Right lobe of liver (tissue), 6 donors: ENCODE data around the gene NR1I3. TPM values are rescaled to one million over a fixed set of nuclear protein-coding genes. Genes with fewer than 3 reads are reported as not detected.

Experiments used
- ATAC-seq, 4 donors: fragments of 200-7000 bp; cut with Tn5 transposase; one replicate each; pipeline ENCODE4 v1.9.1; 2020; ENCODE audit warnings: mild to moderate bottlenecking in 4 of 4, moderate library complexity in 4 of 4
- DNase-seq, 3 donors: peaks; one replicate each; pipeline ENCODE4 v3.0.0-alpha.2; 2020
- H3K27ac ChIP-seq, 3 donors: fragments of 200-600 bp; one replicate each; pipeline ENCODE4 v1.8.0; 2022
- H3K27me3 ChIP-seq, 2 donors: fragments of 200-600 bp; one replicate each; pipeline ENCODE4 v1.8.0; 2022
- H3K36me3 ChIP-seq, 4 donors: fragments of 200-600 bp; sonication (generic) in 1 of 4; one replicate each; pipeline versions ENCODE4 v1.5.1 to v1.8.0; 2017 to 2022; ENCODE audit warnings: control low read depth in 1 of 4
- H3K4me1 ChIP-seq, 4 donors: fragments of 200-600 bp; sonication (generic) in 1 of 4; one replicate each; pipeline versions ENCODE4 v1.5.1 to v1.8.0; 2017 to 2022; ENCODE audit warnings: control low read depth in 1 of 4
- H3K4me3 ChIP-seq, 3 donors: fragments of 200-600 bp; one replicate each; pipeline ENCODE4 v1.8.0; 2022
- H3K9me3 ChIP-seq, 4 donors: fragments of 200-600 bp; sonication (generic) in 1 of 4; one replicate each; pipeline versions ENCODE4 v1.5.1 to v1.8.0; 2017 to 2022; ENCODE audit warnings: control low read depth in 1 of 4
- CTCF ChIP-seq, 4 donors: fragments of 200-600 bp in 3 of 4; fragments of 450-650 bp in 1 of 4; IDR thresholded peaks; one replicate each; pipeline versions ENCODE4 v1.5.1 to v1.8.0; 2016 to 2022; ENCODE audit warnings: antibody characterized with exemption in 4 of 4, mild to moderate bottlenecking in 2 of 4
- POLR2A ChIP-seq: fragments of 450-650 bp; IDR thresholded peaks from one replicate; pipeline ENCODE4 v1.6.1; 2017; ENCODE audit warnings: antibody characterized with exemption, mild to moderate bottlenecking
- WGBS: methylation state at CpG from one replicate; pipeline ENCODE4 v1.1.6; 2018; ENCODE audit warnings: low coverage, low lambda C conversion rate; ENCODE audit not compliant: insufficient coverage; ENCODE audit errors: missing lambda C conversion rate; 5-methylcytosine and 5-hydroxymethylcytosine counted together
- intact Hi-C, 2 donors: fragments of 100-400 bp; cut with DNase I; formaldehyde crosslinking; loops; one replicate each; pipeline versions ENCODE4 v1.11.2 to v1.14.1; 2022
- total RNA-seq, 6 experiments: library from RNA; depleted of rRNA in 2 of 6; stranded (reverse); fragments of >200 nt in 2 of 6; fragmentation: NEBNext Ultra II Directional in 3 of 6; extraction: Animal tissue kit (Norgen Biotek cat#: 25700) in 3 of 6; gene quantifications; one replicate each; pipeline versions ENCODE4 v1.1.0 to v1.2.4, GENCODE V29; 2016 to 2023
- donor health status: DM: no; HTN: yes; CAD: no.
- donor health status: DM: no; HTN: no; CAD: no.
- donor health status: DM: no; HTN: no; CAD: no.
- donor health status: DM: no; HTN: yes; CAD: no.
- donor health status: DM: no; HTN: yes; CAD: no.

The NR1I3 gene
- total RNA-seq, 6 experiments from 2014 or later: 24.1 to 169 (median 85.7) TPM

- H3K4me1 ChIP-seq: peaks cover 0 to 53% (median 8%) of the 10 kb centered on the region in 4 donors
- WGBS: 24% methylated on average over 3 of the region's 8 CpGs
Observed at GRCh38 chr1:161218301-161219077, 19.5 kb downstream of the NR1I3 start.

GRCh38 chr1:161217831-161218230, 20.2 kb downstream of the NR1I3 start:
- Histone ChIP-seq H3K4me3 (peak overlapping the region in 1 of 3 donors; percentile 31), H3K27me3 (no peaks in the 10 kb centered on the region), H3K36me3 (peaks cover 0 to 19% (median 11%) of the 10 kb centered on the region in 4 donors), H3K27ac (peak overlapping the region; percentile 66 to 93 (median 90)), H3K4me1 (peaks cover 0 to 51% (median 8%) of the 10 kb centered on the region in 4 donors), H3K9me3 (no peaks in the 10 kb centered on the region)
- 50% methylated on average over 3 of the region's 6 CpGs for WGBS
- no peak for ATAC-seq
- intact Hi-C loops: no loop called here
- DNase-seq: no peak
- no peak for TF ChIP-seq CTCF (IDR thresholded peaks at IDR 0.05)
- no peak for TF ChIP-seq POLR2A

More at GRCh38 chr1:161218301-161219077, 19.5 kb downstream of the NR1I3 start:
- DNase-seq (no peak), ATAC-seq (peak in 2 of 4 donors; percentile 0 to 11)
- Histone ChIP-seq H3K9me3 (no peaks in the 10 kb centered on the region), H3K36me3 (peaks cover 0 to 13% (median 4%) of the 10 kb centered on the region in 4 donors), H3K4me3 (no peak overlapping the region), H3K27ac (peak overlapping the region; percentile 6 to 93 (median 90)), H3K27me3 (no peaks in the 10 kb centered on the region)
- TF ChIP-seq POLR2A: peak; percentile 11
- no peak for TF ChIP-seq CTCF (IDR thresholded peaks at IDR 0.05)
- intact Hi-C loops: no loop called here

GRCh38 chr1:161216945-161217712, 20.9 kb downstream of the NR1I3 start:
- peaks cover 0 to 51% (median 8%) of the 10 kb centered on the region in 4 donors for H3K4me1 ChIP-seq
- TF ChIP-seq POLR2A (peak; percentile 76), CTCF (IDR thresholded peaks at IDR 0.05) (no peak)
- peaks cover 0 to 26% (median 13%) of the 10 kb centered on the region in 4 donors for H3K36me3 ChIP-seq
- DNase-seq: no peak
- no peaks in the 10 kb centered on the region for H3K9me3 ChIP-seq
- peak; percentile 43 to 66 (median 60) for ATAC-seq
- peak overlapping the region in 2 of 3 donors; percentile 3 to 31 for H3K4me3 ChIP-seq
- WGBS: 3% methylated on average over 4 of the region's 7 CpGs
- no peaks in the 10 kb centered on the region for H3K27me3 ChIP-seq
- intact Hi-C loops: no loop called here
- H3K27ac ChIP-seq: peak overlapping the region; percentile 66 to 93 (median 90)

- intact Hi-C loops: no loop called here
- ATAC-seq: peak; percentile 5 to 57 (median 26)
Observed at GRCh38 chr1:161215076-161215475, 22.9 kb downstream of the NR1I3 start, which contains the start of gene FCER1G. Gene FCER1G, plus strand, starts transcription at chr1:161215295. Its CDS starts 27 bp downstream, at chr1:161215322.

More at GRCh38 chr1:161215076-161215475, 22.9 kb downstream of the NR1I3 start, which contains the start of gene FCER1G:
- DNase-seq: peak in 2 of 3 donors; percentile 67 to 76
- H3K4me1 ChIP-seq: peaks cover 0 to 42% (median 5%) of the 10 kb centered on the region in 4 donors
- no peaks in the 10 kb centered on the region for H3K9me3 ChIP-seq
- H3K27me3 ChIP-seq: no peaks in the 10 kb centered on the region
- WGBS: 54% methylated on average over 6 of the region's 10 CpGs
- H3K27ac ChIP-seq: peak within 1 kb of the TSS; percentile 30 to 79 (median 63)
- TF ChIP-seq CTCF (IDR thresholded peaks at IDR 0.05) (no peak), POLR2A (peak; percentile 66)
- H3K36me3 ChIP-seq: peaks cover 0 to 45% (median 23%) of the 10 kb centered on the region in 4 donors
- peak within 1 kb of the TSS; percentile 14 to 38 (median 21) for H3K4me3 ChIP-seq
